Measurements from ENCODE around the gene SURF1. TPM values are rescaled to one million over a fixed set of nuclear protein-coding genes. Genes with fewer than 3 reads are reported as not detected.

The SURF1 gene
- total and polyA plus RNA-seq, 9 of the 15 experiments (the other 6 are each of a cell fraction or from before 2014, with no cell fraction given), result 16.1 to 31.3 (median 20.9) TPM

- TF ChIP-seq, protein P1, sequence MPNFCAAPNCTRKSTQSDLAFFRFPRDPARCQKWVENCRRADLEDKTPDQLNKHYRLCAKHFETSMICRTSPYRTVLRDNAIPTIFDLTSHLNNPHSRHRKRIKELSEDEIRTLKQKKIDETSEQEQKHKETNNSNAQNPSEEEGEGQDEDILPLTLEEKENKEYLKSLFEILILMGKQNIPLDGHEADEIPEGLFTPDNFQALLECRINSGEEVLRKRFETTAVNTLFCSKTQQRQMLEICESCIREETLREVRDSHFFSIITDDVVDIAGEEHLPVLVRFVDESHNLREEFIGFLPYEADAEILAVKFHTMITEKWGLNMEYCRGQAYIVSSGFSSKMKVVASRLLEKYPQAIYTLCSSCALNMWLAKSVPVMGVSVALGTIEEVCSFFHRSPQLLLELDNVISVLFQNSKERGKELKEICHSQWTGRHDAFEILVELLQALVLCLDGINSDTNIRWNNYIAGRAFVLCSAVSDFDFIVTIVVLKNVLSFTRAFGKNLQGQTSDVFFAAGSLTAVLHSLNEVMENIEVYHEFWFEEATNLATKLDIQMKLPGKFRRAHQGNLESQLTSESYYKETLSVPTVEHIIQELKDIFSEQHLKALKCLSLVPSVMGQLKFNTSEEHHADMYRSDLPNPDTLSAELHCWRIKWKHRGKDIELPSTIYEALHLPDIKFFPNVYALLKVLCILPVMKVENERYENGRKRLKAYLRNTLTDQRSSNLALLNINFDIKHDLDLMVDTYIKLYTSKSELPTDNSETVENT (CRISPR knock-in tag; IDR thresholded peaks at IDR 0.05), result no peak; the same call in 1 of the 2 replicates
- TF ChIP-seq, protein P2, sequence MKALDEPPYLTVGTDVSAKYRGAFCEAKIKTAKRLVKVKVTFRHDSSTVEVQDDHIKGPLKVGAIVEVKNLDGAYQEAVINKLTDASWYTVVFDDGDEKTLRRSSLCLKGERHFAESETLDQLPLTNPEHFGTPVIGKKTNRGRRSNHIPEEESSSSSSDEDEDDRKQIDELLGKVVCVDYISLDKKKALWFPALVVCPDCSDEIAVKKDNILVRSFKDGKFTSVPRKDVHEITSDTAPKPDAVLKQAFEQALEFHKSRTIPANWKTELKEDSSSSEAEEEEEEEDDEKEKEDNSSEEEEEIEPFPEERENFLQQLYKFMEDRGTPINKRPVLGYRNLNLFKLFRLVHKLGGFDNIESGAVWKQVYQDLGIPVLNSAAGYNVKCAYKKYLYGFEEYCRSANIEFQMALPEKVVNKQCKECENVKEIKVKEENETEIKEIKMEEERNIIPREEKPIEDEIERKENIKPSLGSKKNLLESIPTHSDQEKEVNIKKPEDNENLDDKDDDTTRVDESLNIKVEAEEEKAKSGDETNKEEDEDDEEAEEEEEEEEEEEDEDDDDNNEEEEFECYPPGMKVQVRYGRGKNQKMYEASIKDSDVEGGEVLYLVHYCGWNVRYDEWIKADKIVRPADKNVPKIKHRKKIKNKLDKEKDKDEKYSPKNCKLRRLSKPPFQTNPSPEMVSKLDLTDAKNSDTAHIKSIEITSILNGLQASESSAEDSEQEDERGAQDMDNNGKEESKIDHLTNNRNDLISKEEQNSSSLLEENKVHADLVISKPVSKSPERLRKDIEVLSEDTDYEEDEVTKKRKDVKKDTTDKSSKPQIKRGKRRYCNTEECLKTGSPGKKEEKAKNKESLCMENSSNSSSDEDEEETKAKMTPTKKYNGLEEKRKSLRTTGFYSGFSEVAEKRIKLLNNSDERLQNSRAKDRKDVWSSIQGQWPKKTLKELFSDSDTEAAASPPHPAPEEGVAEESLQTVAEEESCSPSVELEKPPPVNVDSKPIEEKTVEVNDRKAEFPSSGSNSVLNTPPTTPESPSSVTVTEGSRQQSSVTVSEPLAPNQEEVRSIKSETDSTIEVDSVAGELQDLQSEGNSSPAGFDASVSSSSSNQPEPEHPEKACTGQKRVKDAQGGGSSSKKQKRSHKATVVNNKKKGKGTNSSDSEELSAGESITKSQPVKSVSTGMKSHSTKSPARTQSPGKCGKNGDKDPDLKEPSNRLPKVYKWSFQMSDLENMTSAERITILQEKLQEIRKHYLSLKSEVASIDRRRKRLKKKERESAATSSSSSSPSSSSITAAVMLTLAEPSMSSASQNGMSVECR (CRISPR knock-in tag; IDR thresholded peaks at IDR 0.05), result peak; percentile 86
- TF ChIP-seq NR2C1 (IDR thresholded peaks at IDR 0.05) (peak; percentile 39; the same call in 1 of the 2 replicates), NR2C1 (tag; IDR thresholded peaks at IDR 0.05) (no peak), KAT7 (CRISPR knock-in tag; IDR thresholded peaks at IDR 0.05; ENCODE audit: borderline replicate concordance) (peak; percentile 98), ZNF12 (CRISPR knock-in tag; IDR thresholded peaks at IDR 0.05) (no peak; the same call in 1 of the 2 replicates), ZNF354B (CRISPR knock-in tag; IDR thresholded peaks at IDR 0.05) (no peak), E2F4 (CRISPR knock-in tag; IDR thresholded peaks at IDR 0.05; ENCODE audit: low read depth) (no peak), PML (IDR thresholded peaks at IDR 0.05; ENCODE audit: low read length) (peak; percentile 93), SUPT5H (IDR thresholded peaks at IDR 0.05) (peak; percentile 100), HDGF (IDR thresholded peaks at IDR 0.05) (no peak), CHD2 (IDR thresholded peaks at IDR 0.05; ENCODE audit: low read depth, low read length) (peak; percentile 98), FOXP1 (CRISPR knock-in tag; IDR thresholded peaks at IDR 0.05) (peak; percentile 13; the same call in 1 of the 2 replicates), ASH1L (IDR thresholded peaks at IDR 0.05; ENCODE audit: borderline replicate concordance, low read depth, partially characterized antibody) (no peak), CHD1 (IDR thresholded peaks at IDR 0.05; ENCODE audit: low read length) (peak; percentile 98), SLC30A9 (CRISPR knock-in tag; IDR thresholded peaks at IDR 0.05) (no peak)
- TF ChIP-seq, protein P3, sequence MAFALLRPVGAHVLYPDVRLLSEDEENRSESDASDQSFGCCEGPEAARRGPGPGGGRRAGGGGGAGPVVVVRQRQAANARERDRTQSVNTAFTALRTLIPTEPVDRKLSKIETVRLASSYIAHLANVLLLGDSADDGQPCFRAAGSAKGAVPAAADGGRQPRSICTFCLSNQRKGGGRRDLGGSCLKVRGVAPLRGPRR (CRISPR knock-in tag; IDR thresholded peaks at IDR 0.05), result no peak
These were observed 8.1 kb downstream of the SURF1 start, which contains the start of the genes MED22 and RPL7A (continued) for GRCh38 chr9:133347985-133348717.
